ENCODE results near the gene PRPF19. TPM values are rescaled to one million over a fixed set of nuclear protein-coding genes. Genes with fewer than 3 reads are reported as not detected.

The PRPF19 gene
- total and polyA plus RNA-seq, 2 of the 13 experiments (the other 11 are each of a cell fraction or from before 2014, with no cell fraction given): 27.4 to 91.1 TPM

DNA sequence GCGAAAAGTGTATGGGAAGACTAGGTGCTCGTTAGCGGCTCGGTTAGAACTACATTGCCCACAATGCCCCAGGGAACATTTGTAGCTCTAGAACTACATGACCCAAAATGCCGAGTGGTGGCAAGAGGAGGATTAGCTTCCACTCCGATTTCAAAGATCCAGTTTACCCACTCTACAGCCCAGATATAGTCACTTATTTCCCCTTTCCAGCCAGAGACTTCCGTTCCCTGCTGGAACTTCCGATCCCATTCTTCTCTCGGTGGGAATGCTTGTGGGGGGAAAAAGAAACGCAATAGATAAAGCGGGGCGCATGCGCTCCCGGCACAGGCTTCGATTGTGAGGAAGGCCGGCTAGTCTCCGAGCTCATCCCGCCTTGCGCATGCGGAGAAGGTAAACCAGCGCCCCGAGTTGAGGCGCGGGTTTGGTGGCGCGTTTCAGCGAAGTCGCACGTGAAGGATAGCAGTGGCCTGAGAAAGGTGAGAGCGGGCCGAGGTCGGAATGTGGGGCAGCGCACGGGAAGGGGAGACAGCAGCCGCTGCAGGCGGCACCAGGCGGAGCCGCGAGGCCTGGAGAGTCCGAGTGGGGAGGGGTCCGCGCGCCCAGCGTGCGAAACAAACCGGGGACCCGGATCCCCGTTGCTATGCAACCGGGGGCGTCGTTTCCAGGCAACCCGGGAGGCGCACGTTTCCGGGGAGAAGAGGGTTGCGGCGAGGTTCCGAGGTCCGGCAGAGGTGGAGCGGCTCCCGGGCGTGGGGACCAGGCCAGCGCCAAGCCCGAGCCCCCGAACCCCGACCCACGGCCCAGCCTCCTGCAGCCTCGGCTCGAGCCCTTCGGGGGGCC lies 7.6 kb upstream of the PRPF19 start, which contains the start of gene TMEM109 (continued):
- TF ChIP-seq ZBTB26 (CRISPR knock-in tag; IDR thresholded peaks at IDR 0.05; ENCODE audit: borderline replicate concordance) (no peak), GPN1 (CRISPR knock-in tag; IDR thresholded peaks at IDR 0.05; ENCODE audit: borderline replicate concordance) (no peak), PLRG1 (conservative IDR thresholded peaks at IDR 0.05) (no peak), RFX1 (IDR thresholded peaks at IDR 0.05) (no peak), ZNF20 (CRISPR knock-in tag; IDR thresholded peaks at IDR 0.05) (no peak), ZNF883 (CRISPR knock-in tag; IDR thresholded peaks at IDR 0.05; ENCODE audit: not compliant biosample characterization) (no peak), NR2F1 (CRISPR knock-in tag; IDR thresholded peaks at IDR 0.05) (no peak), MEIS1 (CRISPR knock-in tag; IDR thresholded peaks at IDR 0.05; ENCODE audit: borderline replicate concordance) (no peak), SALL1 (CRISPR knock-in tag; IDR thresholded peaks at IDR 0.05) (peak; percentile 73), ZNF766 (CRISPR knock-in tag; IDR thresholded peaks at IDR 0.05; ENCODE audit: borderline replicate concordance) (0 out of 2 replicates have a peak, but pooled peaks have one; percentile 64), MZF1 (CRISPR knock-in tag; IDR thresholded peaks at IDR 0.05; ENCODE audit: borderline replicate concordance) (no peak), ZNF337 (CRISPR knock-in tag; IDR thresholded peaks at IDR 0.05; ENCODE audit: borderline replicate concordance, low read depth) (no peak), ZHX2 (IDR thresholded peaks at IDR 0.05; ENCODE audit: low read depth) (no peak), ZHX2 (CRISPR knock-in tag; IDR thresholded peaks at IDR 0.05; ENCODE audit: borderline replicate concordance) (0 out of 2 replicates have a peak, but pooled peaks have one; percentile 65)
- TF ChIP-seq, protein P1, sequence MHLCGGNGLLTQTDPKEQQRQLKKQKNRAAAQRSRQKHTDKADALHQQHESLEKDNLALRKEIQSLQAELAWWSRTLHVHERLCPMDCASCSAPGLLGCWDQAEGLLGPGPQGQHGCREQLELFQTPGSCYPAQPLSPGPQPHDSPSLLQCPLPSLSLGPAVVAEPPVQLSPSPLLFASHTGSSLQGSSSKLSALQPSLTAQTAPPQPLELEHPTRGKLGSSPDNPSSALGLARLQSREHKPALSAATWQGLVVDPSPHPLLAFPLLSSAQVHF (CRISPR knock-in tag; IDR thresholded peaks at IDR 0.05): no peak
- TF ChIP-seq, protein P2, sequence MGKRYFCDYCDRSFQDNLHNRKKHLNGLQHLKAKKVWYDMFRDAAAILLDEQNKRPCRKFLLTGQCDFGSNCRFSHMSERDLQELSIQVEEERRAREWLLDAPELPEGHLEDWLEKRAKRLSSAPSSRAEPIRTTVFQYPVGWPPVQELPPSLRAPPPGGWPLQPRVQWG (CRISPR knock-in tag; IDR thresholded peaks at IDR 0.05; ENCODE audit: borderline replicate concordance, low read depth): no peak
- TF ChIP-seq, protein P3, sequence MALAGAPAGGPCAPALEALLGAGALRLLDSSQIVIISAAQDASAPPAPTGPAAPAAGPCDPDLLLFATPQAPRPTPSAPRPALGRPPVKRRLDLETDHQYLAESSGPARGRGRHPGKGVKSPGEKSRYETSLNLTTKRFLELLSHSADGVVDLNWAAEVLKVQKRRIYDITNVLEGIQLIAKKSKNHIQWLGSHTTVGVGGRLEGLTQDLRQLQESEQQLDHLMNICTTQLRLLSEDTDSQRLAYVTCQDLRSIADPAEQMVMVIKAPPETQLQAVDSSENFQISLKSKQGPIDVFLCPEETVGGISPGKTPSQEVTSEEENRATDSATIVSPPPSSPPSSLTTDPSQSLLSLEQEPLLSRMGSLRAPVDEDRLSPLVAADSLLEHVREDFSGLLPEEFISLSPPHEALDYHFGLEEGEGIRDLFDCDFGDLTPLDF (CRISPR knock-in tag; IDR thresholded peaks at IDR 0.05): peak; percentile 60; the same call in 1 of the 2 replicates
- TF ChIP-seq, protein P4, sequence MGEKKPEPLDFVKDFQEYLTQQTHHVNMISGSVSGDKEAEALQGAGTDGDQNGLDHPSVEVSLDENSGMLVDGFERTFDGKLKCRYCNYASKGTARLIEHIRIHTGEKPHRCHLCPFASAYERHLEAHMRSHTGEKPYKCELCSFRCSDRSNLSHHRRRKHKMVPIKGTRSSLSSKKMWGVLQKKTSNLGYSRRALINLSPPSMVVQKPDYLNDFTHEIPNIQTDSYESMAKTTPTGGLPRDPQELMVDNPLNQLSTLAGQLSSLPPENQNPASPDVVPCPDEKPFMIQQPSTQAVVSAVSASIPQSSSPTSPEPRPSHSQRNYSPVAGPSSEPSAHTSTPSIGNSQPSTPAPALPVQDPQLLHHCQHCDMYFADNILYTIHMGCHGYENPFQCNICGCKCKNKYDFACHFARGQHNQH (CRISPR knock-in tag; IDR thresholded peaks at IDR 0.05): no peak

Measured in HepG2 (cell line).